NCI-H526 treated with DMSO at 0.1 percent for 48 hours (cell line): ENCODE measurements around the gene NCLN.
A peak's percentile ranks its signal among the peaks of the same experiment; 100 is the strongest.
"Not testable (repeated sequence)": the region's sequence is repeated elsewhere in the genome, so short reads cannot be mapped to it uniquely, and the experiment has no call there.

Experiments used
- DNase-seq: peaks from one replicate; lab custom pipeline; 2025; lab: John Stamatoyannopoulos, UW

The NCLN gene

GRCh38 chr19:3198901-3199700 lies 13.4 kb downstream of the NCLN start:
- DNase-seq = no peak

- DNase-seq = no peak
These were observed 15.5 kb downstream of the NCLN start for GRCh38 chr19:3201072-3201700.

GRCh38 chr19:3201911-3202310 lies 16.2 kb downstream of the NCLN start:
- no peak for DNase-seq

GRCh38 chr19:3202346-3202745 lies 16.6 kb downstream of the NCLN start:
- DNase-seq = no peak

- DNase-seq = not testable (repeated sequence)
These were observed 17.2 kb downstream of the NCLN start for GRCh38 chr19:3202895-3203294.

- DNase-seq = no peak
These were observed 18.3 kb downstream of the NCLN start for GRCh38 chr19:3203805-3204645.

GRCh38 chr19:3204646-3205275 lies 19.0 kb downstream of the NCLN start:
- no peak for DNase-seq

GRCh38 chr19:3206216-3206953 lies 20.7 kb downstream of the NCLN start:
- no peak for DNase-seq

- DNase-seq = no peak
These were observed 21.9 kb downstream of the NCLN start for GRCh38 chr19:3207461-3208242.

GRCh38 chr19:3208317-3209207 lies 22.8 kb downstream of the NCLN start:
- no peak for DNase-seq

- DNase-seq = peak; percentile 2
These were observed 24.8 kb downstream of the NCLN start for GRCh38 chr19:3210347-3211017.

GRCh38 chr19:3211191-3211590 lies 25.5 kb downstream of the NCLN start:
- DNase-seq = no peak

GRCh38 chr19:3213159-3213558 lies 27.4 kb downstream of the NCLN start:
- DNase-seq = no peak

GRCh38 chr19:3216874-3217273 lies 31.1 kb downstream of the NCLN start:
- no peak for DNase-seq

GRCh38 chr19:3220576-3220975 lies 34.8 kb downstream of the NCLN start:
- DNase-seq = no peak

GRCh38 chr19:3221576-3221975 lies 35.8 kb downstream of the NCLN start:
- not testable (repeated sequence) for DNase-seq

- no peak for DNase-seq
These were observed 37.0 kb downstream of the NCLN start for GRCh38 chr19:3222709-3223108.

- DNase-seq = no peak
These were observed 38.8 kb downstream of the NCLN start, which contains the start of gene CELF5 for GRCh38 chr19:3224346-3225168. TSS of gene CELF5 (plus strand) at chr19:3224661. CDS start at chr19:3224740, 79 bp downstream.
